ENCODE measurements around the gene CADPS2.

Gene CADPS2

DNA sequence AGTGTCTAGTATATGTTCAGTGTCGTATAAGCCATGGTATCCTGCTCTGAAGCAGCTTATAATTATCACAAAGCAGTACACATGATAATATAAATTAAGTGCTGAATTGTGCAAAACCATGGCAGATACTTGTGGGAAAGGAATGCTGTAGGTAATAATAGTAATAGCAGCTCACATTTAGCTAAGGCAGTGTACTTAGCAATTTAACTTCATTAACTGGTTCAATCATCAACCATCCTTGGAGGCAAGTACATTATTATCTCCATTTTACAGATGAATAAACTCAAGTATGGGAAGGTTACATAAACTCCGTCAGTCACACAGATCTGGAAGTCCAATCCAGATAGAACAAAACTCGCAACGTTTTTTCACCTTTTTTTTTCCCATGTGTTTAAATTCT lies 161.9 kb downstream of the CADPS2 start:
- H3K4me3 ChIP-seq (replicated peaks; ENCODE audit: low read depth, low read length) = no peak overlapping the region
- TF ChIP-seq, protein P1, sequence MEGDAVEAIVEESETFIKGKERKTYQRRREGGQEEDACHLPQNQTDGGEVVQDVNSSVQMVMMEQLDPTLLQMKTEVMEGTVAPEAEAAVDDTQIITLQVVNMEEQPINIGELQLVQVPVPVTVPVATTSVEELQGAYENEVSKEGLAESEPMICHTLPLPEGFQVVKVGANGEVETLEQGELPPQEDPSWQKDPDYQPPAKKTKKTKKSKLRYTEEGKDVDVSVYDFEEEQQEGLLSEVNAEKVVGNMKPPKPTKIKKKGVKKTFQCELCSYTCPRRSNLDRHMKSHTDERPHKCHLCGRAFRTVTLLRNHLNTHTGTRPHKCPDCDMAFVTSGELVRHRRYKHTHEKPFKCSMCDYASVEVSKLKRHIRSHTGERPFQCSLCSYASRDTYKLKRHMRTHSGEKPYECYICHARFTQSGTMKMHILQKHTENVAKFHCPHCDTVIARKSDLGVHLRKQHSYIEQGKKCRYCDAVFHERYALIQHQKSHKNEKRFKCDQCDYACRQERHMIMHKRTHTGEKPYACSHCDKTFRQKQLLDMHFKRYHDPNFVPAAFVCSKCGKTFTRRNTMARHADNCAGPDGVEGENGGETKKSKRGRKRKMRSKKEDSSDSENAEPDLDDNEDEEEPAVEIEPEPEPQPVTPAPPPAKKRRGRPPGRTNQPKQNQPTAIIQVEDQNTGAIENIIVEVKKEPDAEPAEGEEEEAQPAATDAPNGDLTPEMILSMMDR (IDR thresholded peaks at IDR 0.05; ENCODE audit: low read length, missing control alignments) = no peak
- DNase-seq (ENCODE audit: low read depth) = no peak

DNA sequence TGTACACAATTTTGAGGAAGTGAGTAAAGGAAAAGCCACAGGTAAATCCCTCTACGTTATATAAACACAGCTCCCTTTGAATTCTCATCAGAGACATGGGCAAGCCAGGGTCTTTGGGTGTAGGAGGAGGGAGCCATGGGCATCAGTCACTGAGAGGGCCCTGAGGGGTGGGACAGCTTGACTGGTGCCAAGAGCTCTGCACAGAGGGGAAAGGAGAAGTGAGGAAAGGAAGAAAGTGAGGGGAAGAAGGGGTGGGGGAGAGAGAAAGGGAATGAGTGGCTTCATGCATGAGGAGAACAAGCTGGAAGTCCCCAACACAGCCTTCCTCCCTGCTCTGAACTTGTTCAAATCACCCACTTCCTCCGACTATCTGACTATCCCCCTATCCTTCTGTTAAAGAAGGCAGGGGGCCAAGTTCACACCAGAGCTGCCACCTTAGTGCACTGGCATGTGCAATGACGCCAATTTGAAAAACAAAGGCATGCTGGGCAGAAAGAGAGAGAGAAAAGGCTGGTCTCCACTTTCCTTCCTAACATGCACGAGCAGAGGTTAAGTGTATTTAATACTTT lies 167.2 kb downstream of the CADPS2 start:
- TF ChIP-seq, protein P1 (IDR thresholded peaks at IDR 0.05; ENCODE audit: low read length, missing control alignments) = no peak
- DNase-seq (ENCODE audit: low read depth) = no peak
- H3K4me3 ChIP-seq (replicated peaks; ENCODE audit: low read depth, low read length) = no peak overlapping the region

DNA sequence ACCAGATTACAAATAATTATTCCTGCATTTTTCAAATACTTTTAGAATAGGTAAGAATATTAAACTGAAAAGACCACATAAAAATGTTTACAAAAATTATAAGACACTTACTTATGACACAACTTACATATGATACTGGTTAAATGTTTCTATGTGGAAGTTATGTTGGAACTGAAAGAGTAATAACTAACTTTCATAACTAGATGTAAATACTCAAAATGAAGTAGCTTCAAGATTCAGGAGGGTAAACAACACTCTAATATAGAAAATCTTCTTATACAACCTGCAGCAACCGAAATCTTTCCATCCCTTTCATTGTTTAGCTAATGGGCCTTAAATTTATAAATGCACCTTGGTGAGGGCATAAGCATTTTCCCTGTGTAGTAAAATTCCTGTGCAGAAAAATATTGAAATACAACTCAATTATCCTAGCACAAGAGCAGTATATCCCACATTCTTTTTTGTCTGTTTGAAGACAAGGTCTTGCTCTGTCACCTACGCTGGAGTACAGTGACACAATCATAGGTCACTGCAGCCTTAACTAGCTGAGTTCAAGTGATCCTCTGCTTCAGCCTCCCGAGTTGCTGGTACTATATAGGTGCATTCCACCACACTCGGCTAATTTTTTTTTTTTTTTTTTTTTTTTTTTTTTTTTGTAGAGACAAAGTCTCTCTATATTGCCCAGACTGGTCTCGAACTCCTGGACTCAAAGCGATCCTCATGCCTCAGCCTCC lies 168.7 kb downstream of the CADPS2 start:
- TF ChIP-seq, protein P1 (IDR thresholded peaks at IDR 0.05; ENCODE audit: low read length, missing control alignments) = no peak
- DNase-seq (ENCODE audit: low read depth) = no peak
- no peak overlapping the region for H3K4me3 ChIP-seq (replicated peaks; ENCODE audit: low read depth, low read length)

DNA sequence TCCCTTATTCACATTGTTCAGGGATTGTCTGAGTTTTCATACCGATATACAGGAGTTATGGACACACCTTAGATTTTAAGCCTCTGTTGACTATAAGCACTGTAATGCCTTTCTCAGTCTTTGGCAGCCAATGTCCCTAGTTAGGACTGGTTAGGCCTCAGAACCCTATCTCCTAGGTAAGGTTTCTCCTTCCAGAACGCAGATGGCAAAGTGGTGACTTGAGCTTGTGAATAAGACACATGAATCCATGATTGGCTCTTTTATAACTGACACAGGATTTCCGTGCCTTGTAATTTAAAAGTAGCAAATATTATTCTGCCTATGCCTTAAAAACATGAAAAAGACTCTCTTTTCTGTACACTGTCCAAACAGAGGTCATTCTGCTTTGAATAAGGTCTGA lies 171.1 kb downstream of the CADPS2 start:
- TF ChIP-seq, protein P1 (IDR thresholded peaks at IDR 0.05; ENCODE audit: low read length, missing control alignments) = no peak
- H3K4me3 ChIP-seq (replicated peaks; ENCODE audit: low read depth, low read length) = no peak overlapping the region
- no peak for DNase-seq (ENCODE audit: low read depth)

DNA sequence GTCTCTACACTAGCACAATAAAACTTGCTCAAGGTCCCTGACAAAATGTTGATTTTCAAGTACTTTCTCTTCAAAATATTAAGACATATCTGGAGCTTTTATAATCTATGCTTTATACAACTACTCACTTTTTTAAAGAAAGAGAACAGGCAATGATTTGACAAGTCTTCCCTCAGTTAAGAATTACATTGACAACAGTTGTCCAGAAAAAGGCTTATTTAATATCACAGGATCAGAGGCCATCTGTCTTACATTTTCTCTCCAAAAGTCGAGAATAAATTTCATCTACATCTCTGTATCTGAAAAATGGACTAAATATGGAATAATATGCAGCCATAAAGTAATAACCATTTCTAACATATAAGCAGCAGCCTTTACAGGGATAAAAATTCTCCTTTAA lies 175.3 kb downstream of the CADPS2 start:
- TF ChIP-seq, protein P1 (IDR thresholded peaks at IDR 0.05; ENCODE audit: low read length, missing control alignments) = no peak
- no peak for DNase-seq (ENCODE audit: low read depth)
- no peak overlapping the region for H3K4me3 ChIP-seq (replicated peaks; ENCODE audit: low read depth, low read length)

DNA sequence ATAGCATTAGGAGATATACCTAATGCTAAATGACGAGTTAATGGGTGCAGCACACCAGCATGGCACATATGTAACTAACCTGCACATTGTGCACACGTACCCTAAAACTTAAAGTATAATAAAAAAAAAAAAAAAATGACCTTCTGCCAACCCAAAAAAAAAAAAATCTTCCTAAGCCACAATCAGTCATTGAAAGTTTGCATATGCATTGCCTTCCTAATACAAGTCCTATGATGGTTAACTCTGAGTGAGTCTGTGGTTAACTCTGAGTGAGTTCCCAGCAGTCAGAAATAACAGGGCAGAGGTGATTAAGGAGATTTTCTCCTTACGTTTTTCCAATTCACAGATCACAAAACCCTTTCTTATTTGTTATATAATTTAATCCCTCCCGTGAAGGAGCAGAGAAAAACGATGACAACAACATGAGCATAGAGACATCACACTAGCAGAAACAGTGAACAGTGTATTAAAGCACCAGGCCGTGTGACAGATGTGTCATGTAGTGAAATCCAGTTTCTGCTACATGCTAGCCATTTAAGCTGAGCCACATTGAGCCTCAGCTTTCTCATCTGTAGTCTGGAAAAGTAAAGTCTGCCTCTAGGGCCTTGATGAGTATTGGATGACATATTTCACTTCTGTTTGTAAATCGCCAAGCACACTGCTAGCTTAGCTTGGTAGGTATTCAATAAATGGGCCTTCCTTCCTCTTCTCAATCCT lies 176.2 kb downstream of the CADPS2 start:
- H3K4me3 ChIP-seq (replicated peaks; ENCODE audit: low read depth, low read length) = no peak overlapping the region
- DNase-seq (ENCODE audit: low read depth) = no peak
- TF ChIP-seq, protein P1 (IDR thresholded peaks at IDR 0.05; ENCODE audit: low read length, missing control alignments) = no peak

All from fibroblast of pulmonary artery (primary cell).